Panc1 (cell line): ENCODE results near the gene GLIS2. TPM values are rescaled to one million over a fixed set of nuclear protein-coding genes. Genes with fewer than 3 reads are reported as not detected.

Experiments
- ATAC-seq: fragments of 200-7000 bp; cut with Tn5 transposase; 2 replicates; pipeline ENCODE4 v1.9.1; 2020; ENCODE audit warnings: mild to moderate bottlenecking, moderate library complexity
- BruUV-seq: library from RNA; stranded (reverse); fragments of 400-500 nt; replicated peaks from 2 replicates; lab custom pipeline; 2021; lab: Mats Ljungman, UMichigan
- CTCF ChIA-PET: fragments of 300-600 bp; sonication (Branson Sonifier 250); formaldehyde crosslinking; loops from one replicate; lab custom pipeline; 2022; ENCODE audit warnings: antibody characterized with exemption; lab: Charles Lee
- POLR2A ChIA-PET: fragments of 300-600 bp; sonication (Branson Sonifier 250); formaldehyde crosslinking; loops from one replicate; lab custom pipeline; 2022; ENCODE audit warnings: antibody characterized with exemption; lab: Charles Lee
- DNase-seq: peaks from one replicate; pipeline ENCODE4 v3.0.0-alpha.2; 2010; ENCODE audit warnings: low read depth, low spot score
- H3K27ac ChIP-seq: 2 replicates; pipeline ENCODE4 v1.5.1; 2011; ENCODE audit warnings: mild to moderate bottlenecking, low read length, inconsistent platforms
- H3K27me3 ChIP-seq: fragments of 200-500 bp; sonication (Bioruptor generic); 2 replicates; pipeline ENCODE4 v1.6.0; 2014; ENCODE audit warnings: low read length, inconsistent platforms; ENCODE audit not compliant: control insufficient read depth, insufficient read depth
- H3K36me3 ChIP-seq: fragments of 200-500 bp; sonication (Bioruptor generic); 2 replicates; pipeline ENCODE4 v1.5.1; 2014; ENCODE audit warnings: inconsistent platforms, mild to moderate bottlenecking, low read length, moderate library complexity; ENCODE audit not compliant: control insufficient read depth, insufficient read depth
- H3K4me1 ChIP-seq: 2 replicates; pipeline ENCODE4 v1.5.1; 2011; ENCODE audit warnings: inconsistent platforms, mild to moderate bottlenecking, low read length, moderate library complexity; ENCODE audit not compliant: control insufficient read depth, insufficient read depth
- H3K4me3 ChIP-seq, 2 experiments: 2 replicates each; pipeline ENCODE4 v1.5.1; 2011 to 2012; ENCODE audit warnings: low read depth in 2 of 2, low read length in 2 of 2, mild to moderate bottlenecking in 2 of 2, inconsistent platforms in 1 of 2, moderate library complexity in 1 of 2
- H3K9me3 ChIP-seq: fragments of 200-500 bp; sonication (Bioruptor generic); 2 replicates; pipeline ENCODE4 v1.5.1; 2014; ENCODE audit warnings: low read depth, mild to moderate bottlenecking, inconsistent platforms, low read length, moderate library complexity; ENCODE audit not compliant: control insufficient read depth, insufficient read depth
- POLR2AphosphoS5 ChIP-seq: IDR thresholded peaks from 2 replicates; pipeline ENCODE4 v1.6.1; 2012; ENCODE audit warnings: mild to moderate bottlenecking, low read depth, low read length, moderate library complexity
- SIN3A ChIP-seq: IDR thresholded peaks from 2 replicates; pipeline ENCODE4 v1.6.1; 2012; ENCODE audit warnings: low read depth, mild to moderate bottlenecking, low read length, moderate library complexity, borderline replicate concordance; ENCODE audit not compliant: insufficient read depth
- TCF7L2 ChIP-seq: IDR thresholded peaks from 2 replicates; pipeline ENCODE4 v1.6.1; 2011; ENCODE audit warnings: mild to moderate bottlenecking, low read depth, low read length, inconsistent platforms
- in situ Hi-C: cut with HindIII; loops from 2 replicates; pipeline ENCODE4 v1.10.0; 2016; ENCODE audit warnings: low sequenced_read_pairs, low pct_unique_long_range_greater_than_20kb
- intact Hi-C: fragments of 100-400 bp; cut with micrococcal nuclease; formaldehyde crosslinking; loops from one replicate; pipeline ENCODE4 v1.10.0; 2022; ENCODE audit not compliant: unreplicated experiment
- total RNA-seq: library from RNA; stranded (reverse); gene quantifications from one replicate; pipeline ENCODE4 v1.2.1, GENCODE V29; 2021; ENCODE audit not compliant: unreplicated experiment
- TF ChIP-seq, protein P1 (sequence below): fragments of 450-650 bp; IDR thresholded peaks from 2 replicates; pipeline ENCODE4 v1.5.1; 2017; ENCODE audit warnings: mild to moderate bottlenecking
- TF ChIP-seq, protein P2 (sequence below), 2 experiments: IDR thresholded peaks; 2 replicates each; pipeline ENCODE4 v1.6.1; 2011 to 2012; ENCODE audit warnings: low read depth in 2 of 2, control low read depth in 1 of 2, low read length in 1 of 2, mild to moderate bottlenecking in 1 of 2, moderate library complexity in 1 of 2; ENCODE audit not compliant: insufficient read depth in 1 of 2

GLIS2 gene
- total RNA-seq, 1 experiment from 2014 or later, result 87.3 TPM

DNA sequence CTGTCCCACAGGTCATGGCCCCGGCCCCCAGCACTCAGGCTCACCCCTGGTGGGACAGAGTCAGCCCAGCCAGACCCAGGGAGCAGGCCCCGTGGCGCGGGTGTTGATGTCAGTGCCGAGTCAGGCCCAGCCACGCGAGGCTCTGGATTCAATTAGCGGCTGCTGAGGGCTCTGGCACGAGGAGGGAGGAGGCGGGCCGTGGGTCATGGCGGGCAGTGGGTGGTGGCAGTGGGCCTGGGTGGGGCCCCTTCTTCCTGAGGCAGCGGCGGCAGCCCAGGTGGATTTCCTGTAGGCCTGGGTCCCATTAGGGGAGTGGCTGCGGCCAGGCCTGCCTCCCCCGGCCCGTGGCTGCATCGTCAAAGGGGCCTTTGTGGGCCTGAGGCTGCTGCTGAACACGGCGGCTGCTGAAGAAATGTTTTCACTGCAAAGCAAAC is 68.7 kb downstream of the GLIS2 start:
- H3K27ac ChIP-seq, result no peak overlapping the region
- ATAC-seq, result no peak
- CTCF ChIA-PET, result no interaction called here
- no peak for DNase-seq
- H3K36me3 ChIP-seq, result no peaks in the 10 kb centered on the region
- peaks cover 33% of the 10 kb centered on the region for H3K4me1 ChIP-seq
- H3K4me3 ChIP-seq, result no peak overlapping the region
- no peaks in the 10 kb centered on the region for H3K27me3 ChIP-seq
- POLR2A ChIA-PET, result no interaction called here
- intact Hi-C loops (no loop called here), in situ Hi-C loops (no loop called here)
- TF ChIP-seq, protein P1, sequence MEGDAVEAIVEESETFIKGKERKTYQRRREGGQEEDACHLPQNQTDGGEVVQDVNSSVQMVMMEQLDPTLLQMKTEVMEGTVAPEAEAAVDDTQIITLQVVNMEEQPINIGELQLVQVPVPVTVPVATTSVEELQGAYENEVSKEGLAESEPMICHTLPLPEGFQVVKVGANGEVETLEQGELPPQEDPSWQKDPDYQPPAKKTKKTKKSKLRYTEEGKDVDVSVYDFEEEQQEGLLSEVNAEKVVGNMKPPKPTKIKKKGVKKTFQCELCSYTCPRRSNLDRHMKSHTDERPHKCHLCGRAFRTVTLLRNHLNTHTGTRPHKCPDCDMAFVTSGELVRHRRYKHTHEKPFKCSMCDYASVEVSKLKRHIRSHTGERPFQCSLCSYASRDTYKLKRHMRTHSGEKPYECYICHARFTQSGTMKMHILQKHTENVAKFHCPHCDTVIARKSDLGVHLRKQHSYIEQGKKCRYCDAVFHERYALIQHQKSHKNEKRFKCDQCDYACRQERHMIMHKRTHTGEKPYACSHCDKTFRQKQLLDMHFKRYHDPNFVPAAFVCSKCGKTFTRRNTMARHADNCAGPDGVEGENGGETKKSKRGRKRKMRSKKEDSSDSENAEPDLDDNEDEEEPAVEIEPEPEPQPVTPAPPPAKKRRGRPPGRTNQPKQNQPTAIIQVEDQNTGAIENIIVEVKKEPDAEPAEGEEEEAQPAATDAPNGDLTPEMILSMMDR, result no peak
- TF ChIP-seq TCF7L2 (no peak), POLR2AphosphoS5 (no peak; the same call in 1 of the 2 replicates), SIN3A (no peak; the same call in 1 of the 2 replicates)
- TF ChIP-seq, protein P2, sequence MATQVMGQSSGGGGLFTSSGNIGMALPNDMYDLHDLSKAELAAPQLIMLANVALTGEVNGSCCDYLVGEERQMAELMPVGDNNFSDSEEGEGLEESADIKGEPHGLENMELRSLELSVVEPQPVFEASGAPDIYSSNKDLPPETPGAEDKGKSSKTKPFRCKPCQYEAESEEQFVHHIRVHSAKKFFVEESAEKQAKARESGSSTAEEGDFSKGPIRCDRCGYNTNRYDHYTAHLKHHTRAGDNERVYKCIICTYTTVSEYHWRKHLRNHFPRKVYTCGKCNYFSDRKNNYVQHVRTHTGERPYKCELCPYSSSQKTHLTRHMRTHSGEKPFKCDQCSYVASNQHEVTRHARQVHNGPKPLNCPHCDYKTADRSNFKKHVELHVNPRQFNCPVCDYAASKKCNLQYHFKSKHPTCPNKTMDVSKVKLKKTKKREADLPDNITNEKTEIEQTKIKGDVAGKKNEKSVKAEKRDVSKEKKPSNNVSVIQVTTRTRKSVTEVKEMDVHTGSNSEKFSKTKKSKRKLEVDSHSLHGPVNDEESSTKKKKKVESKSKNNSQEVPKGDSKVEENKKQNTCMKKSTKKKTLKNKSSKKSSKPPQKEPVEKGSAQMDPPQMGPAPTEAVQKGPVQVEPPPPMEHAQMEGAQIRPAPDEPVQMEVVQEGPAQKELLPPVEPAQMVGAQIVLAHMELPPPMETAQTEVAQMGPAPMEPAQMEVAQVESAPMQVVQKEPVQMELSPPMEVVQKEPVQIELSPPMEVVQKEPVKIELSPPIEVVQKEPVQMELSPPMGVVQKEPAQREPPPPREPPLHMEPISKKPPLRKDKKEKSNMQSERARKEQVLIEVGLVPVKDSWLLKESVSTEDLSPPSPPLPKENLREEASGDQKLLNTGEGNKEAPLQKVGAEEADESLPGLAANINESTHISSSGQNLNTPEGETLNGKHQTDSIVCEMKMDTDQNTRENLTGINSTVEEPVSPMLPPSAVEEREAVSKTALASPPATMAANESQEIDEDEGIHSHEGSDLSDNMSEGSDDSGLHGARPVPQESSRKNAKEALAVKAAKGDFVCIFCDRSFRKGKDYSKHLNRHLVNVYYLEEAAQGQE (IDR thresholded peaks at IDR 0.05; ENCODE audit: insufficient read depth in 1 of 2, low read depth in 2 of 2, low read length in 1 of 2), result no peak
- BruUV-seq, result no TSS peak
- no peaks in the 10 kb centered on the region for H3K9me3 ChIP-seq

DNA sequence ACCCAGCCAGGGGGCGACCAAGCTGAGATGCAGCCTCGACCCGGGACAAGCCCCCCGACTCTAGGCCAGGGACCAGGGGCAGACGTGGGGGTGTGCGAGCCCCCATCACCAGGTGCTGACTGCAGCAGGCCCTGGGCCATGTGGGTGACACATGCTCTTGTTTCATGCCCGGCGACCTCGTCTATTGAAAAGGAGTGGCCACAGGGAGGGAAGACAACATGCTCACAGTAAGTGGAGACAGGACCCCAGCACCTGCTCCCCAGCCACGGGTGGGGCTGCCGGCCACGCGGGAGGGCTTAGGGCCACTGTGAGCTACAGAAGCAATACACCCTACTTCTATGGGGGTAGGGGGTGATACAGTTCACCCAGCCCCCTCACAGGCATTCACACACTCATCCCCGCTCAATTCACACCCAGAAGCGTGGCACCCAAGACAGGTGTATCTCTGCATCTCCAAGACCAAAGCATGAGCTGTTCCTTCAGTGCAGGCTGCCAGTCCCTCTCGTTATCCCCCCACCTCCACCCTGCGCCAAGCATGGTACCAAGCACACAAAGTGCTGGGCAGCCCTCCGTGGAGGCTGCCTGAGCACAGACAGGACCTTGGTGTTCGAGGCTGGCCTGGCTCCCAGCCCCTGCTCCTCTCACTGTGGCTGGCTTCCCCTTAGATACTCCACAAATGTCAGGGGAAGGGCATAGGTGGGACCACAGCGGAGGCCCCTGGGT is 69.4 kb downstream of the GLIS2 start:
- ATAC-seq (no peak), DNase-seq (no peak)
- Histone ChIP-seq H3K4me3 (no peak overlapping the region), H3K9me3 (no peaks in the 10 kb centered on the region), H3K36me3 (no peaks in the 10 kb centered on the region), H3K27ac (no peak overlapping the region), H3K4me1 (peaks cover 32% of the 10 kb centered on the region), H3K27me3 (no peaks in the 10 kb centered on the region)
- no TSS peak for BruUV-seq
- TF ChIP-seq, protein P1, result no peak
- TF ChIP-seq, protein P2 (IDR thresholded peaks at IDR 0.05; ENCODE audit: insufficient read depth in 1 of 2, low read depth in 2 of 2, low read length in 1 of 2), result no peak
- no peak; the same call in 1 of the 2 replicates for TF ChIP-seq SIN3A
- no peak for TF ChIP-seq POLR2AphosphoS5
- TF ChIP-seq TCF7L2, result no peak
- intact Hi-C loops (no loop called here), in situ Hi-C loops (no loop called here)
- CTCF ChIA-PET, result no interaction called here
- POLR2A ChIA-PET, result no interaction called here
